Measurements from ENCODE around the gene HBM.
"Not testable (repeated sequence)": the region's sequence is repeated elsewhere in the genome, so short reads cannot be mapped to it uniquely, and the experiment has no call there.

The HBM gene

DNA sequence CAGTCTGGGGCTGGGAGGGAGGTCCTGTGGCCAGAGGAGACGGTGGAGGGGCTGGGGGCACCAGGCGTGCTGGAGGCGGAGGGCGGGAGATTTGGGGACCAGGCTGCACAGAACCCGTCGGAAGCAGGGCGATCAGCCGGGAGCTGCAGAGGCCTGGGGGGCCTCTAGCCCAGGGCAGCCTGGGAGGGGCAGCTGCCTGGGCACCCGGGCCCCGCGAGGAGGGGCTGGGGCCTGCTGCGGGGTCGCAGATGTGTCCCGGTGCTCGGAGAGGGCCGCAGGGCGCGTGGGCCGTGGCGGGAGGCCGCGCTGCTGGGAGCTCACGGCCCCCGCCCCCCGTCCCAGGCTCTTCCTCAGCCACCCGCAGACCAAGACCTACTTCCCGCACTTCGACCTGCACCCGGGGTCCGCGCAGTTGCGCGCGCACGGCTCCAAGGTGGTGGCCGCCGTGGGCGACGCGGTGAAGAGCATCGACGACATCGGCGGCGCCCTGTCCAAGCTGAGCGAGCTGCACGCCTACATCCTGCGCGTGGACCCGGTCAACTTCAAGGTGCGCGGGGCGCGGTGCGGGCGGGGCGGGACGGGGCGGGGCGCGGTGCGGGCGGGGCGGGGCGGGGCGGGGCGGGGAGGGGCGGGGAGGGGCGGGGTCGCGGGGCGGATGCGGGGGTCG lies 12.1 kb upstream of the HBM start:
- H3K4me3 Mint-ChIP-seq, result not testable (repeated sequence)

DNA sequence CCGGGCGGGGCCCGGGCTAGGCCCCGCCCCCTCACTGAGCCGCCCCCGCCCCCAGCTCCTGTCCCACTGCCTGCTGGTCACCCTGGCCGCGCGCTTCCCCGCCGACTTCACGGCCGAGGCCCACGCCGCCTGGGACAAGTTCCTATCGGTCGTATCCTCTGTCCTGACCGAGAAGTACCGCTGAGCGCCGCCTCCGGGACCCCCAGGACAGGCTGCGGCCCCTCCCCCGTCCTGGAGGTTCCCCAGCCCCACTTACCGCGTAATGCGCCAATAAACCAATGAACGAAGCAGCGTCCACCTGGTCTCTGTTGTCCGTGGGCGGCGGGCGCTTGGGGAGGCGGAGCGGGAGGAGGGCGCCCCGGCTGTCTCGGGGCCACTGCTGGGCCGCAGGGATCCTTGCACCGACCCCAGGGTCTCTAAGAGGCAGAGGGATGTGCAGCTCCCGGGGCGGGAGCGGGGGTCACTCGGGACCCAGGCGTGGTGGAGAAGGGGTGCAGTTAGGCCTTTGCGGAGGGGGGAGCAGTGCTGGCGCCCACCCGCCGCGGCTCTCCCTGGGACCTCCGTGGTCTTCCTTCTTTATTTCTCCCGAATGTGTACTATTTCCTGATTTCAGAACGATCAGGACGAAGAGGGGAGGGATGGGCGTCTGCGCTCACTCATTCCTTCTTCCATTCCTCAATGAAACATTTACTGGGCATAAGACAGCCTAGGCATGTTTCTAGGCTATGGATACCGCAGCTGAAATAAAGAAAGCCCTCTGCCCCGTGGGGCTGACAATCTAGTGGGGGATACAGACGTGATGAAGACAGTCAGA lies 11.4 kb upstream of the HBM start:
- Mint-ChIP-seq H3K27ac (peak overlapping the region in 1 of 2 donors; percentile 29), H3K27me3 (peaks cover 17 to 52% of the 10 kb centered on the region in 2 donors), H3K4me3 (peak overlapping the region; percentile 71 to 74), H3K4me1 (ENCODE audit: low read depth in 2 of 2) (peaks cover 5 to 10% of the 10 kb centered on the region in 2 donors), H3K9me3 (no peaks in the 10 kb centered on the region), H3K36me3 (ENCODE audit: insufficient read depth) (no peaks in the 10 kb centered on the region)
- DNase-seq (no peak), ATAC-seq (replicated peaks) (peak; percentile 43)

More for the DNA sequence above, 12.1 kb upstream of the HBM start:
- H3K27ac Mint-ChIP-seq; H3K36me3 Mint-ChIP-seq (ENCODE audit: insufficient read depth); DNase-seq; H3K9me3 Mint-ChIP-seq: not testable (repeated sequence)
- Mint-ChIP-seq H3K27me3 (peaks cover 11 to 52% of the 10 kb centered on the region in 2 donors), H3K4me1 (ENCODE audit: low read depth in 2 of 2) (peaks cover 3 to 10% of the 10 kb centered on the region in 2 donors)
- peak; percentile 50 for ATAC-seq (replicated peaks)

GRCh38 chr16:155031-155398 lies 10.8 kb upstream of the HBM start:
- Mint-ChIP-seq H3K27me3 (peaks cover 21 to 55% of the 10 kb centered on the region in 2 donors), H3K4me1 (ENCODE audit: low read depth in 2 of 2) (peaks cover 6 to 10% of the 10 kb centered on the region in 2 donors), H3K27ac (no peak overlapping the region), H3K36me3 (ENCODE audit: insufficient read depth) (no peaks in the 10 kb centered on the region), H3K9me3 (no peaks in the 10 kb centered on the region), H3K4me3 (peak overlapping the region; percentile 71 to 74)
- DNase-seq (no peak), ATAC-seq (replicated peaks) (no peak)

GRCh38 chr16:159136-159849 lies 6.5 kb upstream of the HBM start:
- no peak overlapping the region for H3K27ac Mint-ChIP-seq
- DNase-seq (no peak), ATAC-seq (replicated peaks) (no peak)
- H3K27me3 Mint-ChIP-seq, result peaks cover 34 to 68% of the 10 kb centered on the region in 2 donors
- peaks cover 6 to 8% of the 10 kb centered on the region in 2 donors for H3K4me1 Mint-ChIP-seq (ENCODE audit: low read depth in 2 of 2)
- H3K9me3 Mint-ChIP-seq, result no peaks in the 10 kb centered on the region
- no peak overlapping the region for H3K4me3 Mint-ChIP-seq
- H3K36me3 Mint-ChIP-seq (ENCODE audit: insufficient read depth), result no peaks in the 10 kb centered on the region

- H3K9me3 Mint-ChIP-seq; H3K27ac Mint-ChIP-seq; H3K36me3 Mint-ChIP-seq (ENCODE audit: insufficient read depth); DNase-seq; H3K4me1 Mint-ChIP-seq (ENCODE audit: low read depth in 2 of 2); H3K4me3 Mint-ChIP-seq; ATAC-seq (replicated peaks): not testable (repeated sequence)
- peaks cover 24 to 58% of the 10 kb centered on the region in 2 donors for H3K27me3 Mint-ChIP-seq
Observed at GRCh38 chr16:160242-160641, 5.5 kb upstream of the HBM start.

GRCh38 chr16:160691-161190 lies 5.0 kb upstream of the HBM start:
- H3K4me3 Mint-ChIP-seq, result no peak overlapping the region
- H3K27ac Mint-ChIP-seq, result no peak overlapping the region
- peaks cover 24 to 61% of the 10 kb centered on the region in 2 donors for H3K27me3 Mint-ChIP-seq
- ATAC-seq (replicated peaks) (no peak), DNase-seq (no peak)
- peaks cover 0 to 6% of the 10 kb centered on the region in 2 donors for H3K4me1 Mint-ChIP-seq (ENCODE audit: low read depth in 2 of 2)
- H3K9me3 Mint-ChIP-seq, result no peaks in the 10 kb centered on the region
- no peaks in the 10 kb centered on the region for H3K36me3 Mint-ChIP-seq (ENCODE audit: insufficient read depth)

DNA sequence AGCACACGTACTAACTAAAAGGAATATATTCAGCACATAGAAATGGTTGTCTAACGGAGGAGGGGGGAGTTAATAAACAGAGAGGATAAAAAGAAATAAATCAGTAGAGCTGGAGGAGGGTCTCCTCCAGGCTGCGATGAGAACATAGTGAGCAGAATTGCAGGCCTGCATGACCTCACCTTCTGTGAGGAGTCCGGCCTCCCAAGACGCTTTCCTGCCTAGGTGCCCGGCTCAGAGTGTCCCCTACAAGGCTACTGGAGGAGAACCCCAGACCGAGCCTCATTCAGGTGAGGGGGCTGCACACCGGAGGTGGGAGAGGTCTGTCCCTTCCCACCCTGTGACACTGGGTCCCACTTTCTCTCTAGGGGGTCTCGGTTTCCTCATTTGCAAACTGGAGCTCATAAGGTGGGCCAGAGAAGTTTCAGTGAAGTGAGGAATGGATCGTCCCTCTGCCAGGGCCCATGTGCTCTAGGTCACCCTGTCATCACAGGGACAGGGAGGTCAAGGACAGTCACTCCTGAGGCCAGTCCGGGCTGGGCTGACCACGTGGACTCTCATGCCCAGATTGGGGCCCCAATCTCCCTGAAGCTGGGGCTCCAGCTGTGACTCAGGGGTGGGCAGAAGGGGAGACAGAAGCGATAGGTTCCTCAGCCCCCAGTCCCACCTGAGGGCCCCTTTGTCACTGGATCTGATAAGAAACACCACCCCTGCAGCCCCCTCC lies 3.3 kb upstream of the HBM start:
- H3K4me3 Mint-ChIP-seq, result no peak overlapping the region
- H3K27me3 Mint-ChIP-seq, result peaks cover 32 to 68% of the 10 kb centered on the region in 2 donors
- H3K4me1 Mint-ChIP-seq (ENCODE audit: low read depth in 2 of 2), result peaks cover 5 to 9% of the 10 kb centered on the region in 2 donors
- no peaks in the 10 kb centered on the region for H3K9me3 Mint-ChIP-seq
- H3K36me3 Mint-ChIP-seq (ENCODE audit: insufficient read depth), result peaks cover 3% of the 10 kb centered on the region
- no peak overlapping the region for H3K27ac Mint-ChIP-seq
- DNase-seq (no peak), ATAC-seq (replicated peaks) (no peak)

- not testable (repeated sequence) for ATAC-seq (replicated peaks); H3K4me1 Mint-ChIP-seq (ENCODE audit: low read depth in 2 of 2); H3K27ac Mint-ChIP-seq; H3K4me3 Mint-ChIP-seq; H3K36me3 Mint-ChIP-seq (ENCODE audit: insufficient read depth); H3K9me3 Mint-ChIP-seq; DNase-seq
- peaks cover 33 to 70% of the 10 kb centered on the region in 2 donors for H3K27me3 Mint-ChIP-seq
Observed at GRCh38 chr16:163139-163538, 2.6 kb upstream of the HBM start.

DNA sequence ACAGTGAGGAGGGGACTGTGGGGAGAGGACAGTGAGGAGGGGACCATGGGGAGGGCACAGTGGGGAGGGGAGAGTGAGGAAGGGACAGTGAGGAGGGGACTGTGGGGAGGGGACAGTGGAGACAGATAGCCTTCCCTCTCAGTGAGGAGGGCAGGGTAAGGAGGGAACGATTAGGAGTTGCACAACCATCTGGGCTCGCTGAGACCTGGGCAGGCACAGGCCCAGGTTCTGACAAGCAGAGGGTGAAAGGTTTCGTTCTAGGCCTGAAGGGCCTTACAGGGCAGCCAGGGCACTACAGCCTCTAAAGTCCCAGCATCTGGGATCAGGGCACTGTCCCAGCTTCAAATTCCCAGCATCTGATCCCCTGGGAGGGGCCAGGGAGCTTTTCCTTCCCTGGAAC lies 2.1 kb upstream of the HBM start:
- not testable (repeated sequence) for H3K36me3 Mint-ChIP-seq (ENCODE audit: insufficient read depth); H3K9me3 Mint-ChIP-seq; H3K27ac Mint-ChIP-seq; DNase-seq
- Mint-ChIP-seq H3K4me3 (peak overlapping the region; percentile 23 to 65), H3K4me1 (ENCODE audit: low read depth in 2 of 2) (peaks cover 5 to 10% of the 10 kb centered on the region in 2 donors), H3K27me3 (peaks cover 38 to 70% of the 10 kb centered on the region in 2 donors)
- ATAC-seq (replicated peaks), result peak; percentile 33

DNA sequence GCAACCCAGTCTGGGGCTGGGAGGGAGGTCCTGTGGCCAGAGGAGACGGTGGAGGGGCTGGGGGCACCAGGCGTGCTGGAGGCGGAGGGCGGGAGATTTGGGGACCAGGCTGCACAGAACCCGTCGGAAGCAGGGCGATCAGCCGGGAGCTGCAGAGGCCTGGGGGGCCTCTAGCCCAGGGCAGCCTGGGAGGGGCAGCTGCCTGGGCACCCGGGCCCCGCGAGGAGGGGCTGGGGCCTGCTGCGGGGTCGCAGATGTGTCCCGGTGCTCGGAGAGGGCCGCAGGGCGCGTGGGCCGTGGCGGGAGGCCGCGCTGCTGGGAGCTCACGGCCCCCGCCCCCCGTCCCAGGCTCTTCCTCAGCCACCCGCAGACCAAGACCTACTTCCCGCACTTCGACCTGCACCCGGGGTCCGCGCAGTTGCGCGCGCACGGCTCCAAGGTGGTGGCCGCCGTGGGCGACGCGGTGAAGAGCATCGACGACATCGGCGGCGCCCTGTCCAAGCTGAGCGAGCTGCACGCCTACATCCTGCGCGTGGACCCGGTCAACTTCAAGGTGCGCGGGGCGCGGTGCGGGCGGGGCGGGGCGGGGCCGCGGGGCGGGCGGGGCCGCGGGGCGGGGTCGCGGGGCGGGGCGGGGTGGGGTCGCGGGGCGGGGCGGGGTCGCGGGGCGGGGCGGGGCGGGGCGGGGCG lies 1.5 kb upstream of the HBM start:
- Mint-ChIP-seq H3K27me3 (peaks cover 38 to 70% of the 10 kb centered on the region in 2 donors), H3K4me1 (ENCODE audit: low read depth in 2 of 2) (peaks cover 5 to 11% of the 10 kb centered on the region in 2 donors)
- not testable (repeated sequence) for H3K4me3 Mint-ChIP-seq; H3K27ac Mint-ChIP-seq; DNase-seq; H3K9me3 Mint-ChIP-seq; H3K36me3 Mint-ChIP-seq (ENCODE audit: insufficient read depth)
- peak; percentile 34 for ATAC-seq (replicated peaks)

DNA sequence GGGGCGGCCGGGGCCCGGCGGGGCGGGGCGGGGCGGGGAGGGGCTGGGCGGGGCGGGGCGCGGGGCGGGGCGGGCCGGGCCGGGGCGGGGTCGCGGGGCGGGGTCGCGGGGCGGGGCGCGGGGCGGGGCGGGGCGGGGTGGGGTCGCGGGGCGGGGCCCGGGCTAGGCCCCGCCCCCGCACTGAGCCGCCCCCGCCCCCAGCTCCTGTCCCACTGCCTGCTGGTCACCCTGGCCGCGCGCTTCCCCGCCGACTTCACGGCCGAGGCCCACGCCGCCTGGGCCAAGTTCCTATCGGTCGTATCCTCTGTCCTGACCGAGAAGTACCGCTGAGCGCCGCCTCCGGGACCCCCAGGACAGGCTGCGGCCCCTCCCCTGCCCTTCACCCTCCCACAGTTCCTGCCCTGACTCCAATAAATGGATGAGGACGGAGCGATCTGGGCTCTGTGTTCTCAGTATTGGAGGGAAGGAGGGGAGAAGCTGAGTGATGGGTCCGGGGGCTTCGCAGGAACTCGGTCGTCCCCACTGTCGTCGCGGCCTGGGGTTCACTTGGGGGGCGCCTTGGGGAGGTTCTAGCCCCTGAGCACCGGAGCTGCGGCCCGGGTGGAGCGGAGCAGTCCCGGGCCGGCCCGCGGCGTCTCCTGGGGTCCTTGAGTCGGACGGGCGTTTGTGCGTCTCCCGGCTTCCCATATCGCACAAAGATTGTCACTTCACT lies 795 bp upstream of the HBM start:
- no peaks in the 10 kb centered on the region for H3K9me3 Mint-ChIP-seq
- peaks cover 6% of the 10 kb centered on the region for H3K36me3 Mint-ChIP-seq (ENCODE audit: insufficient read depth)
- ATAC-seq (replicated peaks) (no peak), DNase-seq (no peak)
- peak overlapping the region; percentile 47 to 65 for H3K4me3 Mint-ChIP-seq
- peaks cover 33 to 70% of the 10 kb centered on the region in 2 donors for H3K27me3 Mint-ChIP-seq
- H3K27ac Mint-ChIP-seq, result no peak overlapping the region
- peaks cover 5 to 9% of the 10 kb centered on the region in 2 donors for H3K4me1 Mint-ChIP-seq (ENCODE audit: low read depth in 2 of 2)
